ENCODE results near the gene LSAMP. TPM values are rescaled to one million over a fixed set of nuclear protein-coding genes. Genes with fewer than 3 reads are reported as not detected.

LSAMP gene
- total RNA-seq, 1 donor = 3.3 TPM

- Histone ChIP-seq H3K27ac (ENCODE audit: low read depth, low read length) (no peak overlapping the region), H3K36me3 (ENCODE audit: insufficient read depth, low read length) (no peaks in the 10 kb centered on the region), H3K4me2 (ENCODE audit: insufficient read depth, low read length) (no peak overlapping the region), H3K9me3 (ENCODE audit: low read depth, low read length) (no peaks in the 10 kb centered on the region), H3K27me3 (ENCODE audit: insufficient read depth, low read length) (no peaks in the 10 kb centered on the region), H3K79me2 (ENCODE audit: insufficient read depth, low read length) (no peaks in the 10 kb centered on the region), H2AFZ (ENCODE audit: low read length) (no peak overlapping the region), H3K4me3 (ENCODE audit: insufficient read depth, low read length) (no peak overlapping the region), H3K4me1 (ENCODE audit: insufficient read depth, low read length) (no peaks in the 10 kb centered on the region), H4K20me1 (ENCODE audit: insufficient read depth, low read length) (no peaks in the 10 kb centered on the region)
- DNase-seq (ENCODE audit: insufficient read length, low spot score, missing footprints) = no peak
- no peak for TF ChIP-seq CTCF (IDR thresholded peaks at IDR 0.05; ENCODE audit: extremely low read depth, low read depth, low read length)
Measured at GRCh38 chr3:115864911-115865310, 580.4 kb downstream of the LSAMP start.

- Histone ChIP-seq H3K27ac (ENCODE audit: low read depth, low read length) (no peak overlapping the region), H2AFZ (ENCODE audit: low read length) (no peak overlapping the region), H3K79me2 (ENCODE audit: insufficient read depth, low read length) (no peaks in the 10 kb centered on the region), H4K20me1 (ENCODE audit: insufficient read depth, low read length) (no peaks in the 10 kb centered on the region), H3K9me3 (ENCODE audit: low read depth, low read length) (no peaks in the 10 kb centered on the region), H3K4me1 (ENCODE audit: insufficient read depth, low read length) (no peaks in the 10 kb centered on the region), H3K36me3 (ENCODE audit: insufficient read depth, low read length) (no peaks in the 10 kb centered on the region), H3K4me3 (ENCODE audit: insufficient read depth, low read length) (no peak overlapping the region), H3K4me2 (ENCODE audit: insufficient read depth, low read length) (no peak overlapping the region), H3K27me3 (ENCODE audit: insufficient read depth, low read length) (no peaks in the 10 kb centered on the region)
- TF ChIP-seq CTCF (IDR thresholded peaks at IDR 0.05; ENCODE audit: extremely low read depth, low read depth, low read length) = no peak
- DNase-seq (ENCODE audit: insufficient read length, low spot score, missing footprints) = no peak
Measured at GRCh38 chr3:115862849-115863248, 582.4 kb downstream of the LSAMP start.

GRCh38 chr3:115862099-115862498 is 583.2 kb downstream of the LSAMP start:
- H3K79me2 ChIP-seq (ENCODE audit: insufficient read depth, low read length) = no peaks in the 10 kb centered on the region
- no peaks in the 10 kb centered on the region for H3K4me1 ChIP-seq (ENCODE audit: insufficient read depth, low read length)
- no peak for TF ChIP-seq CTCF (IDR thresholded peaks at IDR 0.05; ENCODE audit: extremely low read depth, low read depth, low read length)
- H2AFZ ChIP-seq (ENCODE audit: low read length) = no peak overlapping the region
- no peaks in the 10 kb centered on the region for H3K27me3 ChIP-seq (ENCODE audit: insufficient read depth, low read length)
- H3K9me3 ChIP-seq (ENCODE audit: low read depth, low read length) = no peaks in the 10 kb centered on the region
- DNase-seq (ENCODE audit: insufficient read length, low spot score, missing footprints) = no peak
- H3K27ac ChIP-seq (ENCODE audit: low read depth, low read length) = no peak overlapping the region
- H3K4me3 ChIP-seq (ENCODE audit: insufficient read depth, low read length) = no peak overlapping the region
- no peak overlapping the region for H3K4me2 ChIP-seq (ENCODE audit: insufficient read depth, low read length)
- H4K20me1 ChIP-seq (ENCODE audit: insufficient read depth, low read length) = no peaks in the 10 kb centered on the region
- no peaks in the 10 kb centered on the region for H3K36me3 ChIP-seq (ENCODE audit: insufficient read depth, low read length)

- no peak overlapping the region for H3K4me3 ChIP-seq (ENCODE audit: insufficient read depth, low read length)
- H3K27me3 ChIP-seq (ENCODE audit: insufficient read depth, low read length) = no peaks in the 10 kb centered on the region
- no peaks in the 10 kb centered on the region for H3K36me3 ChIP-seq (ENCODE audit: insufficient read depth, low read length)
- no peaks in the 10 kb centered on the region for H3K9me3 ChIP-seq (ENCODE audit: low read depth, low read length)
- no peak for DNase-seq (ENCODE audit: insufficient read length, low spot score, missing footprints)
- H3K4me2 ChIP-seq (ENCODE audit: insufficient read depth, low read length) = no peak overlapping the region
- no peak for TF ChIP-seq CTCF (IDR thresholded peaks at IDR 0.05; ENCODE audit: extremely low read depth, low read depth, low read length)
- no peaks in the 10 kb centered on the region for H3K79me2 ChIP-seq (ENCODE audit: insufficient read depth, low read length)
- no peaks in the 10 kb centered on the region for H4K20me1 ChIP-seq (ENCODE audit: insufficient read depth, low read length)
- H3K4me1 ChIP-seq (ENCODE audit: insufficient read depth, low read length) = no peaks in the 10 kb centered on the region
- H2AFZ ChIP-seq (ENCODE audit: low read length) = no peak overlapping the region
- H3K27ac ChIP-seq (ENCODE audit: low read depth, low read length) = no peak overlapping the region
Measured at GRCh38 chr3:115861166-115861733, 584.0 kb downstream of the LSAMP start.

All from osteoblast (primary cell).